ENCODE data around the gene LPP.
A peak's percentile ranks its signal among the peaks of the same experiment; 100 is the strongest.

The LPP gene

GRCh38 chr3:188154014-188154808 is at the start of gene LPP:
Gene LPP (plus strand): TSS chr3:188154157. CDS start chr3:188406121, 251,964 bp downstream.
- POLR2A ChIA-PET: interaction anchor here (0.7 to 1.4 kb wide), 5 partner anchors 10 to 148 kb away, joined by 3 read pairs; no protein-coding TSS in a partner anchor
- TF ChIP-seq TARDBP (IDR thresholded peaks at IDR 0.05) (no peak), PKNOX1 (IDR thresholded peaks at IDR 0.05) (no peak)
- CTCF ChIA-PET: interaction anchor here (1.1 kb wide), 1 partner anchor 126 kb away, joined by 4 read pairs; no protein-coding TSS in a partner anchor
- DNase-seq (ENCODE audit: extremely low spot score): peak; percentile 48

GRCh38 chr3:188106006-188106405 is 48.0 kb upstream of the LPP start:
- no peak for DNase-seq (ENCODE audit: extremely low spot score)
- POLR2A ChIA-PET: no interaction called here
- CTCF ChIA-PET: no interaction called here
- no peak for TF ChIP-seq SP1 (IDR thresholded peaks at IDR 0.05)
- no peak for TF ChIP-seq SUZ12 (IDR thresholded peaks at IDR 0.05)
- no peak for TF ChIP-seq LEF1 (IDR thresholded peaks at IDR 0.05; ENCODE audit: borderline replicate concordance)
- no peak for TF ChIP-seq ARNT (IDR thresholded peaks at IDR 0.05)
- no peak for TF ChIP-seq CTBP1 (IDR thresholded peaks at IDR 0.05; ENCODE audit: borderline replicate concordance)
- no peak for TF ChIP-seq FOXA1 (IDR thresholded peaks at IDR 0.05)

- CTCF ChIA-PET: no interaction called here
Measured at GRCh38 chr3:188106454-188106853, 47.5 kb upstream of the LPP start.

GRCh38 chr3:188106887-188107830 is 46.8 kb upstream of the LPP start:
- ChIA-PET CTCF (no interaction called here), POLR2A (no interaction called here)
- TF ChIP-seq TARDBP (IDR thresholded peaks at IDR 0.05) (no peak), LEF1 (IDR thresholded peaks at IDR 0.05; ENCODE audit: borderline replicate concordance) (no peak), SP1 (IDR thresholded peaks at IDR 0.05) (no peak), SUZ12 (IDR thresholded peaks at IDR 0.05) (no peak), ZNF384 (IDR thresholded peaks at IDR 0.05) (no peak), FOXA1 (IDR thresholded peaks at IDR 0.05) (no peak), HDGF (IDR thresholded peaks at IDR 0.05; ENCODE audit: borderline replicate concordance) (no peak), PKNOX1 (IDR thresholded peaks at IDR 0.05) (no peak), FOXK2 (IDR thresholded peaks at IDR 0.05) (no peak), ARNT (IDR thresholded peaks at IDR 0.05) (no peak), NFRKB (IDR thresholded peaks at IDR 0.05) (no peak), BHLHE40 (IDR thresholded peaks at IDR 0.05; ENCODE audit: borderline replicate concordance) (no peak), CTBP1 (IDR thresholded peaks at IDR 0.05; ENCODE audit: borderline replicate concordance) (no peak)
- no peak for DNase-seq (ENCODE audit: extremely low spot score)

More at GRCh38 chr3:188106454-188106853, 47.5 kb upstream of the LPP start:
- POLR2A ChIA-PET: no interaction called here
- TF ChIP-seq SP1 (IDR thresholded peaks at IDR 0.05): no peak
- no peak for TF ChIP-seq LEF1 (IDR thresholded peaks at IDR 0.05; ENCODE audit: borderline replicate concordance)
- TF ChIP-seq FOXK2 (IDR thresholded peaks at IDR 0.05): no peak
- no peak for TF ChIP-seq FOXM1 (IDR thresholded peaks at IDR 0.05; ENCODE audit: borderline replicate concordance)
- no peak for TF ChIP-seq ARNT (IDR thresholded peaks at IDR 0.05)
- no peak for TF ChIP-seq L3MBTL2 (conservative IDR thresholded peaks at IDR 0.05)
- no peak for TF ChIP-seq BHLHE40 (IDR thresholded peaks at IDR 0.05; ENCODE audit: borderline replicate concordance)
- TF ChIP-seq PKNOX1 (IDR thresholded peaks at IDR 0.05): no peak
- no peak for TF ChIP-seq TARDBP (IDR thresholded peaks at IDR 0.05)
- no peak for TF ChIP-seq CTBP1 (IDR thresholded peaks at IDR 0.05; ENCODE audit: borderline replicate concordance)
- TF ChIP-seq FOXA1 (IDR thresholded peaks at IDR 0.05): no peak
- TF ChIP-seq ELF4 (IDR thresholded peaks at IDR 0.05): no peak
- no peak for TF ChIP-seq ZNF384 (IDR thresholded peaks at IDR 0.05)
- no peak for TF ChIP-seq SUZ12 (IDR thresholded peaks at IDR 0.05)
- TF ChIP-seq NFRKB (IDR thresholded peaks at IDR 0.05): no peak
- TF ChIP-seq HDGF (IDR thresholded peaks at IDR 0.05; ENCODE audit: borderline replicate concordance): no peak
- DNase-seq (ENCODE audit: extremely low spot score): no peak

GRCh38 chr3:188108703-188109412 is 45.1 kb upstream of the LPP start:
- DNase-seq (ENCODE audit: extremely low spot score): no peak
- TF ChIP-seq ELF4 (IDR thresholded peaks at IDR 0.05) (no peak), ARNT (IDR thresholded peaks at IDR 0.05) (no peak), SUZ12 (IDR thresholded peaks at IDR 0.05) (no peak), BHLHE40 (IDR thresholded peaks at IDR 0.05; ENCODE audit: borderline replicate concordance) (no peak), FOXK2 (IDR thresholded peaks at IDR 0.05) (no peak), PKNOX1 (IDR thresholded peaks at IDR 0.05) (no peak), FOXA1 (IDR thresholded peaks at IDR 0.05) (no peak), NFRKB (IDR thresholded peaks at IDR 0.05) (no peak), FOXM1 (IDR thresholded peaks at IDR 0.05; ENCODE audit: borderline replicate concordance) (no peak)
- CTCF ChIA-PET: no interaction called here
- POLR2A ChIA-PET: no interaction called here
